NCI-H2171 treated with DMSO at 0.1 percent for 48 hours (cell line): ENCODE data around the gene GFER.
"Not testable (repeated sequence)": the region's sequence is repeated elsewhere in the genome, so short reads cannot be mapped to it uniquely, and the experiment has no call there.

Experiments used
- DNase-seq: peaks from one replicate; lab custom pipeline; 2025; lab: John Stamatoyannopoulos, UW

Gene GFER

DNA sequence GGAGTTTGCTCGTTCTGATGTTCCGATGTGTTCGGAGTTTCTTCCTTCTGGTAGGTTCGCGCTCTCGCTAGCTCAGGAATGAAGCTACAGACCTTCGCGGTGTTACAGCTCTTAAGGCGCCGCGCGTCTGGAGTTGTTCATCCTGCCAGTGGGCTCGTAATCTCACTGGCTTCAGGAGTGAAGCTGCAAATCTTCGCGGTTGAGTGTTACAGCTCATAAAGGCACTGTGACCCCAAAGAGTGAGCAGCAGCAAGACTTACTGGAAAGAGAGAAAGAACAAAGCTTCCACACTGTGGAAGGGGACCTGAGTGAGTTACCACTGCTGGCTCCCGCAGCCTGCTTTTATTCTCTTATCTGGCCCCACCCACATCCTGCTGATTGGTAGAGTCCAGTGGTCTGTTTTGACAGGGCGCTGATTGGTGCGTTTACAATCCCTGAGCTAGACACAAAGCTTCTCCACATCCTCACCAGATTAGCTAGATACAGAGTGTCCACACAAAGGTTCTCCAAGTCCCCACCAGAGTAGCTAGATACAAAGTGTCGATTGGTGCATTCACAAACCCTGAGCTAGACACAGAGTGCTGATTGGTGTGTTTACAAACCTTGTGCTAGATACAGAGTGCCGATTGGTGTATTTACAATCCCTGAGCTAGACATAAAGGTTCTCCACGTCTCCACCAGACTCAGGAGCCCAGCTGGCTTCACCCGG, 26.4 kb upstream of the GFER start:
- DNase-seq: not testable (repeated sequence)

DNA sequence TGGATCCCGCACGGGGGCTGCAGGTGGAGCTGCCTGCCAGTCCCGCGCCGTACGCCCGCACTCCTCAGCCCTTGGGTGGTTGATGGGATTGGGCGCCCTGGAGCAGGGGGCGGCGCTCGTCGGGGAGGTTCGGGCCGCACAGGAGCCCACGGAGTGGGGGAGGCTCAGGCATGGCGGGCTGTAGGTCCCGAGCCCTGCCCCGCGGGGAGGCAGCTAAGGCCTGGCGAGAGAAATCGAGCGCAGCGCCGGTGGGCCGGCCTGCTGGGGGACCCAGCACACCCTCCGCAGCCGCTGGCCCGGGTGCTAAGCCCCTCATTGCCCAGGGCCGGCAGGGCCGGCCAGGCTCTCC, 25.9 kb upstream of the GFER start:
- DNase-seq: not testable (repeated sequence)

DNA sequence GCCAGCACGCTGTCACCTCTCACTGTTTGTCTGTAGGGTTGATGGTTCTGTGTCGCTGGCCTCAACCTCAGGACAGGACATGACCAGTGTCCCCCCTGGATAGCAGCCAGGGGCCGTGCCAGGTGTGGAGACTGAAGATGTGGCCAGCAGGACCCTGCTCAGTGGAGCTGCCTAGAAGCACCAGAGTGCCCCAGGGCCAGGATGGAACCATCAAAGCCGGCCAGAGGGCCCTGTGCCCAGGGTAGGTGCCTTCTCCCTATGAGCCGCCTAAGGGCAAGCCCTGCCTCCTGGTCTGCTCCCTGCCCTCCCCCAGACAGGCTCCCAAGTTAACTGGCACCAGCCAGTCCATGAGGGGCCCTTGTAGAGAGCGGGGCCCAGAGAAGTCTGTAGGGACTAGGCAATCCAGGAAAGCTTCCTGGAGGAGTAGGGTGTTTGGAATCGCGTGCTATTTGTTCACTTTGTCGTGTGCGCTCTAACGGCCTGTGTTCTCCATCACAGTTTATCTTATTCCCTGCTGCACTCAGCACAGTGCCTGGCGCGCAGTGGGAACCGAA, 25.2 kb upstream of the GFER start:
- DNase-seq: no peak

DNA sequence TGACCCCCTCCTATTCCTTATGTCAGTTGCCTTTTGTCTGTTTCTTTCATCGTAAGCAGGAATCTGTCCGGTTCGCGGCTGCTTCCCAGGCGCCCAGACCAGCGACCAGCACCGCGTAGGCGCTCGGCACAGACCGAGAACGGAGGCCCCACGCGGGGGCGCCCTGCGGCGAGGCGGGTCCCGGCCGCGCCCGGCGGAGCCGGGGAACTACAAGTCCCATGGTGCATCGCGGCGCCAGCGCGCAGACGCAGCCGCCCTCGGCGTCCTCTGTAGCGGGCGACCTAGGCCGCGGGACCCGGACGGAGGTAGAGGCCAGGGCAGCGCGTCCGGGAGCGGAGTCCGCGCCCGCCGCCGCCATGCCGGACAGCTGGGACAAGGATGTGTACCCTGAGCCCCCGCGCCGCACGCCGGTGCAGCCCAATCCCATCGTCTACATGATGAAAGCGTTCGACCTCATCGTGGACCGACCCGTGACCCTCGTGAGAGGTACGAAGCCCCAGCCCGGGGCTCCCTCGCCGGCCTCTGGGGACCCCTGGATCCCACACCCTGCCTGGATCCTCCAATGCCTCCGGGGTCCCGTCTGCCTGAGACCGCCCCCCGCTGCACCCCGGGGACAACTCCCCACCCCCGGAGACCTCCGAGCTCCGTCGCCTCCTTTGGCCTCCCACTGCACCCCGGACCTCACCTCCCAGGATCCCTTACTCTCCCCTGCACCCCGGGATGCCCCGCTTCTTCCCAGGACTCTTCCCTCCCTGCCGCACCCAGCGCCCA, 24.5 kb upstream of the GFER start, which contains the start of gene NDUFB10:
TSS of gene NDUFB10 (plus strand) at position 270 of the 771 bp plus-strand sequence. CDS start at position 357, 87 bp downstream.
- peak; percentile 78 for DNase-seq

DNA sequence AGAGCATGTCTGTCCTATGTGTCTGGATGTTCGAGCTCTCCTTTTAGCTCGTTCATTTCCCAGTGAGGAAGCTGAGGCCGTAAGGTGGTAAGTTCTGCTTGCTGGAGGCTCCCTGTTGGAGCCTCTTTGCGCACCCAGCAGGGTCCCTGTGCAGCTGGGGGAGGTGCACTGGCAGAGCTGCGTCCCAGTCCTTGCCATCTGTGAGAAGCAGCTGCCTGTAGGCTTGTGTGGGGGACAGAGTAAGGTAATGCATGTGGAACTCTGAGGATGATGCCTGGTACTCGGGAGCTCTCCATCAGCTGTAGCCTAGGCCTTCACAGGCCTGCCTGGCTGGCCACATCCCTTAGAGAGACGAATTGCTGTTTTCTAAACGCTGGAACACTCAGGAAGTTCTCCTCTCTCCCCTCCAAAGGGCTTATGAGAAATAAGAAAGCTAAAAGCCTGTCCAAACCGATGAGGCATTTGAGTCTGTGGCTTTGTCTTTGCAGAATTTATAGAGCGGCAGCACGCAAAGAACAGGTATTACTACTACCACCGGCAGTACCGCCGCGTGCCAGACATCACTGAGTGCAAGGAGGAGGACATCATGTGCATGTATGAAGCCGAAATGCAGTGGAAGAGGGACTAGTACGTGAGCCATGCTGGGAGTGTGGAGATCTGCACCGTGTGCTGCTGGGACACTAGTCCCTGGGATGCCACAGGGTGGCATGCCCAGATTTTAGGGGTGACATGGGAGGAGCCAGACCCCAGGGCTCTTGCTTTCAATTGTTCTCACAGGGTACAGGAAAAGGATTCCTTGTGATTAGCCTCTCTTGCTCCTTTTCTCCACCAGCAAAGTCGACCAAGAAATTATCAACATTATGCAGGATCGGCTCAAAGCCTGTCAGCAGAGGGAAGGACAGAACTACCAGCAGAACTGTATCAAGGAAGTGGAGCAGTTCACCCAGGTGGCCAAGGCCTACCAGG, 23.0 kb upstream of the GFER start:
- DNase-seq: peak; percentile 92

DNA sequence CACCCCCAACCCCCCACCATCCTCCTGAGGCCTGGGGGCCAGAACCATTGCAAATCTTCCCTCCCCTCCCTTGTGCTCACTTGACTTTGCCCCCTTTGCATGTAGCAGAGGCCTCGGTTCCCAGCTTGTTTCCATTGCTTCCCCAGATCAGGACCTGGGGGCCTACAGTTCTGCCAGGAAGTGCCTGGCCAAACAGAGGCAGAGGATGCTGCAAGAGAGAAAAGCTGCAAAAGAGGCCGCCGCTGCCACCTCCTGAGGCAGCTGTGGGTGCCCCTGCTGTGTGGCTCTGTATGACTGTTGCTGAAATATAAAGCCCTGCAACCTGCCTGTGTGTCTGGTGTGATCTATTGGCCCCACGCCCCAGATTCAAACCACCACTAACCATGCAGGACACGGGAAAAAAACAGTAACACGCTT, 22.3 kb upstream of the GFER start:
- DNase-seq: peak; percentile 32

DNA sequence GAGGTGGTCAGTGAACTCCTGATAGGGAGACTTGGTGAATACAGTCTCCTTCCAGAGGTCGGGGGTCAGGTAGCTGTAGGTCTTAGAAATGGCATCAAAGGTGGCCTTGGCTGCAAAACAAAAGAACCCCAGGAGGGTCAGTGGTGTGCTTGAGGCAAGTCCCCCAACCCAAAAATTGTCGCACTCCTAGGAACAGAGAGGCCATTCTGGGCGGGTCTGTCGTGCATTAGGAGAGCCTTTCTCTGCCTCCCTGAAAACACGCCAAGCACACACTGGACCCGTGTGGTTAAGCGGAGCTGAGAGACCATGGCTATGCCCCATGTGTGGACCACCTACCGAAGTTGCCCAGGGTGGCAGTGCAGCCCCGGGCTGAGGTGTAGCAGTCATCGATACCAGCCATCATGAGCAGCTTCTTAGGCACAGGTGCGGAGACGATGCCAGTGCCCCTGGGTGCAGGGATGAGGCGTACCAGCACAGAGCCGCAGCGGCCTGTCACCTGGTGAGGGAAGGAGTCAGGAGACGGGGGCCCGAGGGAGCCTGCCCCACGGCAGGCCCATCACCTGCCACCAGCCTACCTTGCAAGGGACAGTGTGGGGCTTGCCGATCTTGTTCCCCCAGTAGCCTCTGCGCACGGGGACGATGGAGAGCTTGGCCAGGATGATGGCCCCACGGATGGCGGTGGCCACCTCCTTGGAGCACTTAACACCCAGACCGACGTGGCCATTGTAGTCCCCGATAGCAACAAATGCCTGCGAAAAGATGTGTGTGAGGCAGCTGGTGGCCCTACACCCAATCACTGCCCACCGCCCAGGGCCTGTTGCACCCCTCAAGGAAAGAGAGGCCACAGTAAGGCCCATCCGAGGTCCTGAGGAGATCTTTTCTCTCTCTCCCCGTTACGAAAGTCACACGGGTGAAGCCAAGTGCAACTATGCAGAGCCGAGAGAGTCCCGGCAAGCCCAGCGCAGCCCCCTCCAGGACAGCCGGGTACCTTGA, 21.5 kb upstream of the GFER start:
- DNase-seq: not testable (repeated sequence)

DNA sequence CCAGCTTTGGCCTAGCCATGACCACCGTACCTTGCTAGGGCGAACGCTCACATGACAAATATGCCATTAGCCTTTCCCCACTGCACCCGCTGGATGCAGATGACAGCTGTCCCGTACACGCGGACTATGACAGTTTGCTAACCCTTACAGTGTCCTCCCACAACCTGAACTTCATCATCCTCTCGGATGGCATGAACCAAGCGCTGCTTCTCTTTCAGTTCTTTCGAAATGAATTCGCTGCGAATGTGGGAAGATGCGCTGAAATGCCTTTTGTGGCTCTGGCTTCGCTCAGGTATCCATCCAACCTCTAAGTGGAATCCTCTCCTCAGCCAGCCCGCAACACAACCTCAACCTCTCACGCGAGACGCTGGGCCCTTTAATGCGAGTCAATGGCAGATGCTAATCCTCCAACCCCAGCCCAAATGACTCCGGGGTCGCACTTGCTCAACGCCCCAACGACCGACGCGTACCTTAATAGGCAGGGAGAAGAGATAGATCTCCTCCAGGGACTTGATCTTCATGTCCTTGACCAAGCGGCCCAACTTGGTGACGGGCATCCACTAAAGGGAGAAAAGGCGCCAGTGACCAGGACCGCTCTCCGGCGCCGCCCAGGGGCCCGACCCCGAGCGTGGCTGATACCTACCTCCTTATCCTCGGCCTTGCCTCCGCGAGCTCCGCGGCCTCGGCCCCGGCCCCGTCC, 20.0 kb upstream of the GFER start:
- DNase-seq: peak; percentile 33

DNA sequence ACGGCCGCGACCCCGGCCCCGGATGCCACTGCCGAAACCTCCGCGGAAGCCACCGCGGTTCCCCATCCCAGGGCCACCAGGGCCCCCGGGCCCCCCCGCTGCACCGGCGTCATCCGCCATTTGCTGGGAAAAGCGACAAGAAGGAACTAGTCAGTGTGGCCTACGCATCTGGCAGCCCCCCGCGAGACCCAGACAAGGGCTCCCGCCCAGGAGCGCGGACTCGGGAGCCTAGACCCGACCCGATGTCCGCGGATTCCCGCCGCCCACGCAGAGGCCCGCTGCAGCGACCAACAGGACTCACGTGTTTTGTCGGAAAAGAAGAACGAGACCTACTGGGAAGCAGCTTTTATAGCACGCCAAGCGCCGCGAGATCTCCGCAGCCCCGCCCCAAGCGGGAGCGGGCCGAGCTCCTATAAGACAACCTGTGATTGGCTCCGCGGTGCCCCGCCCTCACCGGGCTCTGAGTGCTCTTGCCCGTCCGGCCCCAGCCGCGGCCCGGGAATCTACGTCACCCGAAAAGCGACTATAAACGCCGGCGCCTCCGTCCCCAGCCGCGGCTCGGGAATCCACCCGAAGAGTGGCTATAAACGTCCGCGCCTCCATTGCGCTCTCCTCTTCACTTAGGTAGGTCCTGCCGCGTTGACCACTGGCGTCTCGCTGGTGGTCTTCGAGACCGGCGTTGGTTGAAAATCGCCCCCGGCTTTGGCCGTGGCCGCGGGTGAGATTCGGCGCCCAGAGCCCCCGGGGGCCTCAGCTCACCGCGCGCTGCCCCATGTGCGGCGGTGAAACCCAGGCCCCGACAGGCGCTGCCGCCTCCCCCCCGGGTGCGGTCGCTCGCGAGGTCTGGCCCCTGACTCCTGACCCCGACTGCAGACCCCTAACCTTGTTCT, 19.2 kb upstream of the GFER start, which contains the start of gene RPS2:
TSS of gene RPS2 (minus strand) at position 321 of the 890 bp plus-strand sequence. CDS start at position 120, 201 bp downstream.
- peak; percentile 98 for DNase-seq

DNA sequence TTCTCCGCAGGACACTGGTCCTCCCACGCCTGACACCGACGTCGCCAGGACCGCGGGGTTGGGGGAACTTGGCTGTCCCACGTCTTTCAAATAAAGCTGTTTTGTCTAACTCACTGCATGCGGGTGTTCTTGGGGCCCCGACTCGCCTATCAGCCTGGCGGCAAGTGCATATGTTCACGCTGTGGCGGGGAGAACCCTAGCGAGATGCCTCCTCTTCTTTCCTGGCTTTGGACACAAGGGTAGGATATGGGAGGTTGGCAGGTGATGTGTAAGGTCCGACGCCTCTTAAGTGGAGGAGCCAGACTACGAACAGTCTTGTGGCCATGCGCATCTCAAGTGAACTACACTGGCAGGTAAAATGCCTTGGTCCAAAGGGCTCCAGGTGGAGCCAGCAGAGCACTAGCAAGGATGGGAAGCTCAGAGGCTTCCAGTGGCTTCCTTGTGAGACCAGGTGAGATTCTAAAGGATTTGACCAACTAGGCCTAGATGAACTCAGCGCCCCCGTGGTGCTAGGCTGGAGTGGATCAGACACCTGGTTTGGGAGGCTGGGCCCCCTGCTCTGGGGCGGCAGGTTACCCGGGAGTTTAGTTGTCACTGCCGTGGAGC, 18.5 kb upstream of the GFER start:
- DNase-seq: no peak

DNA sequence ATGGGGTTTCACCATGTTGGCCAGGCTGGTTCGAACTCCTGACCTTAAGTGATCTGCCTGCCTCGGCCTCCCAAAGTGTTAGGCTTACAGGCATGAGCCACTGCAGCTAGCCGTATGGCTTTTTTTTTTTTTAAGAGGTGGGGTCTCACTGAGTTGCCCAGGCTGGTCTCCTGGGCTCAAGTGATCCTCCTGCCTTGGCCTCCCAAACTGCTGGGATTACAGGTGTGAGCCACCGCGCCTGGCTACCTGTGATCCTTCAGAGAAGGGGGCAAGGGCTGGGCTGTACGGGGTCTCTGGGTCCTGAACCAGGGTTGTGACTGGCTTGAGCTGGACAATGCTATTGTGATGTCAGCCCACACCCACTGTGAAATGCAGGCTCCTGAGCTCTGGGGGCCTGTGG, 17.5 kb upstream of the GFER start, which contains the start of gene RNF151:
TSS of gene RNF151 (plus strand) at position 397 of the 400 bp plus-strand sequence. CDS start 26 bp downstream, outside the sequence.
- DNase-seq: no peak

DNA sequence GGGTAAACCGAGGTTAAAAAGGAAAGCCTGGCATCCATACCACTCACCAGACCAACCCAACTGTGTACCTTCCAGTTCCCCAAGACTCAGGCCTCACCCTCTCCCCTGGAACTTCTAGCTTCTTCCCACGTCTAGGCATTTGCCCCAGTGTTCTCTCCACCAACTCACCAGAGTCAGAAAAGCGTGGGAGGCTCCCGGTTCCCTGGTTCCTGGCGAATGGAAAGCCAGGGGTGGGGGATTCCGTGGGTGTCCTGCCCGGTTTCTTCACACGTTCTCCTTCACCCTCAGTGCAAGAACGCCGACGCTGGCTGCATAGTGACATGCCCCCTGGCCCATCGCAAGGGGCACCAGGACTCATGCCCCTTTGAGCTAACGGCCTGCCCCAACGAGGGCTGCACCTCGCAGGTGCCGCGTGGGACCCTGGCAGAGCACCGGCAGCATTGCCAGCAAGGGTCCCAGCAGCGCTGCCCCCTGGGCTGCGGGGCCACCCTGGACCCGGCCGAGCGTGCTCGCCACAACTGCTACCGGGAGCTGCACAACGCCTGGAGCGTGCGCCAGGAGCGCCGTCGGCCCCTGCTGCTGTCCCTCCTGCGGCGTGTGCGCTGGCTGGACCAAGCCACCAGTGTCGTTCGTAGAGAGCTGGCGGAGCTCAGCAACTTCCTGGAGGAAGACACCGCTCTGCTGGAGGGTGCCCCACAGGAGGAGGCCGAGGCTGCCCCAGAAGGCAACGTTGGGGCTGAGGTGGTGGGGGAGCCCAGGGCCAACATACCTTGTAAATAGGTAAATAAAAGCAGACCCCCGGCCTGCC, 15.6 kb upstream of the GFER start:
- no peak for DNase-seq

DNA sequence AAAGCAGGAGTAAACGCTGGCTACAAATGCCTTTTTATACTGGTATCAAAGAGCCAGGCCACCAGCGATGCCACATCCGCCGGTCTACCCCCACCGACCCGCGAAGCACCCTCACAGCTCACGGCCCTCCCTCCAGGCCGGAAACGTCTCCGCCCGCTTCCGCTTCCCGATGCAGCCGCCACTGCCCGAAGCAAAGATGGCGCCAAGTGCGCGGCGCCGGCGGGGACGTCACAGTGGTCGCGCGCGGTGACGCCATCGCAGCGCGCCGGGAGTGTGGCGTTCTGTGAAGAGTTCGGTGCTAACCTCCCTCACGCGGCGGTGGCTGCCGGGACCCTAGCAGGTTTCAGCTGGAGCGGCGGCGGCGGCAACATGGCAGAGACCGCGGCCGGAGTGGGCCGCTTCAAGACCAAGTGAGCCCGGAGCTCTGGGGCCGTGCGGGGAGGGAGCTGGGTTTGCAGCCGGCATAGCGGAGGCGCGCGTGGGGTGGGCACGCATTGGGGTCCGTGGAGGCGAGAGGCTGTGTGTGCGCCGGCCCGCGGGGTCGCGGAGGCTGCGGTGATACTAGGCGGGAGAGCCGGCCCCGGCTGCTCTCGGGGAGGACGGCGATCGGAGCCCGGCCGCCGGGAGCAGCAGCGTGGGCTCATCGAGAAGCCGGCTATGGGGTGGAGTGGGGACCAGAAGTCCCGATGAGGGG, 12.1 kb upstream of the GFER start, which contains the start of gene TBL3:
TSS of gene TBL3 (plus strand) at position 258 of the 694 bp plus-strand sequence. CDS start at position 370, 112 bp downstream.
- peak; percentile 92 for DNase-seq

DNA sequence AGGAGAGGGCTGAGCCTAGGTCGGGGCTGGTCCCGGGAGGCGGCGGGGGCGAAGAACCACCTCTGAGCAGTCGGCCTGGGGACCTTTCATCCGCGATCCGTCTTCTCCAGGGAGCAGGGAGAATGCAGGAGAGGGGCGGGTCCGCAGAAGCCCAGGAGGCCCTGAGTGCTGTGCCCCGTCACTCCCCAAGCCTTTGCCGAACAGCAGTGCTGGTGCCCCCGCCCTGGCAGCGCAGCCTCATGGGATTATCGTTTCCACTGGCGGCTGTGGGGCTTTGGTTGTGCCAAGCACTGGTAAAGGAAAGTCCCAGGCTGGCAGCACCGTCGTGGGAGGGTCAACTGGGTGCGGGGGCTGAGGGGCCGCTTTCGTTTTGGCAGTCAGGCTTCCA, 11.5 kb upstream of the GFER start:
- DNase-seq: no peak

DNA sequence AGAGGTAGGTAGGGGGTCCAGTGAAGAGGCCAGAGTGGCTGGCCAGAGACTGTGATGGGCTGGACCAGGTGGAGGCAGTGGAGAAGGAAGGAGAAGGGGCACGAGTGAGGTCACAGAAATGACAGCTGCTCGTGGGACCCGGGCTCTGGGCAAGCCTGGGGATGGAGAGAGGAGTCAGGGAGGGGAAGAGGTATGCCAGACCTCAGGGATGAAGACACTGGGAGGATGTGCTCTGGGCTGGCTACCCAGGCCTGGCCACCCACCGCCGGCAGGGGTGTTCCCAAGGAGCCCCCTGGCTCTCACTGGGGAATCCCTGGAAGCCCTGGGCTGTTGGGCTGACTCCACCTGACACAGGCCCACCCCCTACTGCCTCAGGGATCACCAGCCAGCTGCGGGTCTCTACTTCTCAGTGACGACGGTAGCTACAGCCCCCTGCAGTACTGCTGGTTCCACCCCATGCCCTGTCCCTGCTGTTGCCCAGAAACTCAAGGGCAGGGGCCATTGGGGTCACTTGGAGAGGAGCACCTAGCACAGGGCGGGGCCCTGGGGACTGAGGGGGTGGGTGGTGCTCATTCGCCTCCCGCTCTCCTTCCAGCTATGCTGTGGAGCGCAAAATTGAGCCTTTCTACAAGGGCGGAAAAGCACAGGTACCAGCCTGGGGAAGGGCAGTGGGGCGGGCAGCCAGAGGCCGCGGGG, 10.4 kb upstream of the GFER start:
- no peak for DNase-seq
